Osteoblast (primary cell): ENCODE data around the gene MYBPC3. TPM values are rescaled to one million over a fixed set of nuclear protein-coding genes. Genes with fewer than 3 reads are reported as not detected.
A peak's percentile ranks its signal among the peaks of the same experiment; 100 is the strongest.

Source experiments
- DNase-seq: peaks from one replicate; pipeline ENCODE4 v3.0.0; 2011; ENCODE audit warnings: low spot score, mixed read lengths; ENCODE audit not compliant: insufficient read length; ENCODE audit errors: missing footprints
- H2AFZ ChIP-seq: 2 replicates; pipeline ENCODE4 v1.6.0; 2011; ENCODE audit warnings: mild to moderate bottlenecking, low read length
- H3K27ac ChIP-seq: 2 replicates; pipeline ENCODE4 v1.5.1; 2011; ENCODE audit warnings: mild to moderate bottlenecking, low read depth, low read length, moderate library complexity
- H3K27me3 ChIP-seq: 2 replicates; pipeline ENCODE4 v1.6.0; 2012; ENCODE audit warnings: mild to moderate bottlenecking, control low read depth, inconsistent platforms, low read length, moderate library complexity; ENCODE audit not compliant: insufficient read depth
- H3K36me3 ChIP-seq: 2 replicates; pipeline ENCODE4 v1.5.1; 2011; ENCODE audit warnings: mild to moderate bottlenecking, low read length, control low read depth, moderate library complexity; ENCODE audit not compliant: insufficient read depth
- H3K4me1 ChIP-seq: 2 replicates; pipeline ENCODE4 v1.5.1; 2011; ENCODE audit warnings: mild to moderate bottlenecking, low read length, control low read depth, moderate library complexity; ENCODE audit not compliant: insufficient read depth
- H3K4me2 ChIP-seq: 2 replicates; pipeline ENCODE4 v1.6.0; 2011; ENCODE audit warnings: mild to moderate bottlenecking, low read length; ENCODE audit not compliant: insufficient read depth
- H3K4me3 ChIP-seq: fragments of 200-600 bp; sonication (generic); 3 replicates; pipeline ENCODE4 v1.5.1; 2012; ENCODE audit warnings: mild to moderate bottlenecking, low read length, inconsistent platforms; ENCODE audit not compliant: insufficient read depth
- H3K79me2 ChIP-seq: 2 replicates; pipeline ENCODE4 v1.6.0; 2012; ENCODE audit warnings: mild to moderate bottlenecking, low read length, control low read depth, inconsistent platforms; ENCODE audit not compliant: insufficient read depth
- H3K9me3 ChIP-seq: 2 replicates; pipeline ENCODE4 v1.5.1; 2011; ENCODE audit warnings: low read depth, low read length, control low read depth
- H4K20me1 ChIP-seq: 2 replicates; pipeline ENCODE4 v1.6.0; 2012; ENCODE audit warnings: mild to moderate bottlenecking, low read length, control low read depth; ENCODE audit not compliant: insufficient read depth
- CTCF ChIP-seq: IDR thresholded peaks from 2 replicates; pipeline ENCODE4 v1.5.1; 2011; ENCODE audit warnings: mild to moderate bottlenecking, low read depth, low read length, moderate library complexity; ENCODE audit errors: extremely low read depth
- total RNA-seq: library from RNA; depleted of rRNA; stranded (reverse); fragments of >200 nt; gene quantifications from 2 replicates; pipeline ENCODE4 v1.2.3, GENCODE V29; 2012

MYBPC3 gene
- total RNA-seq, 1 donor: not detected

- Histone ChIP-seq H3K4me1 (no peaks in the 10 kb centered on the region), H3K4me2 (no peak overlapping the region), H3K36me3 (no peaks in the 10 kb centered on the region), H3K79me2 (no peaks in the 10 kb centered on the region), H3K27me3 (no peaks in the 10 kb centered on the region), H3K27ac (no peak overlapping the region), H2AFZ (no peak overlapping the region), H4K20me1 (no peaks in the 10 kb centered on the region), H3K4me3 (no peak overlapping the region), H3K9me3 (no peaks in the 10 kb centered on the region)
- no peak for DNase-seq
- no peak for TF ChIP-seq CTCF
These were observed 32.0 kb upstream of the MYBPC3 start for GRCh38 chr11:47384498-47384897.

GRCh38 chr11:47383071-47383470, 30.6 kb upstream of the MYBPC3 start:
- Histone ChIP-seq H3K4me1 (no peaks in the 10 kb centered on the region), H3K27me3 (no peaks in the 10 kb centered on the region), H3K4me3 (no peak overlapping the region), H3K36me3 (no peaks in the 10 kb centered on the region), H2AFZ (peak overlapping the region; percentile 35), H3K27ac (no peak overlapping the region), H3K4me2 (no peak overlapping the region), H4K20me1 (no peaks in the 10 kb centered on the region), H3K79me2 (no peaks in the 10 kb centered on the region), H3K9me3 (no peaks in the 10 kb centered on the region)
- DNase-seq: peak; percentile 46
- TF ChIP-seq CTCF: no peak

- no peak overlapping the region for H2AFZ ChIP-seq
- H3K4me1 ChIP-seq: no peaks in the 10 kb centered on the region
- H3K36me3 ChIP-seq: no peaks in the 10 kb centered on the region
- no peak for TF ChIP-seq CTCF
- no peaks in the 10 kb centered on the region for H4K20me1 ChIP-seq
- H3K79me2 ChIP-seq: no peaks in the 10 kb centered on the region
- DNase-seq: no peak
- H3K27ac ChIP-seq: no peak overlapping the region
- no peaks in the 10 kb centered on the region for H3K9me3 ChIP-seq
- H3K4me2 ChIP-seq: no peak overlapping the region
- H3K4me3 ChIP-seq: no peak overlapping the region
- H3K27me3 ChIP-seq: no peaks in the 10 kb centered on the region
These were observed 27.6 kb upstream of the MYBPC3 start for GRCh38 chr11:47380078-47380477.

GRCh38 chr11:47379317-47379716, 26.8 kb upstream of the MYBPC3 start:
- no peak for TF ChIP-seq CTCF
- no peaks in the 10 kb centered on the region for H3K79me2 ChIP-seq
- no peak overlapping the region for H2AFZ ChIP-seq

More at GRCh38 chr11:47379317-47379716, 26.8 kb upstream of the MYBPC3 start:
- Histone ChIP-seq H3K36me3 (no peaks in the 10 kb centered on the region), H3K9me3 (no peaks in the 10 kb centered on the region), H4K20me1 (no peaks in the 10 kb centered on the region), H3K27ac (no peak overlapping the region), H3K27me3 (no peaks in the 10 kb centered on the region), H3K4me2 (no peak overlapping the region), H3K4me1 (peaks cover under 1% of the 10 kb centered on the region), H3K4me3 (no peak overlapping the region)
- DNase-seq: no peak
